NCI-H2107 treated with DMSO at 0.1 percent for 48 hours (cell line): ENCODE data around the gene CDK11B.
A peak's percentile ranks its signal among the peaks of the same experiment; 100 is the strongest.
"Not testable (repeated sequence)": the region's sequence is repeated elsewhere in the genome, so short reads cannot be mapped to it uniquely, and the experiment has no call there.

Experiments
- DNase-seq: peaks from one replicate; lab custom pipeline; 2025; ENCODE audit not compliant: unreplicated experiment; lab: John Stamatoyannopoulos, UW

CDK11B gene

GRCh38 chr1:1658583-1659549, at the start of gene CDK11B:
Gene CDK11B, minus strand, starts transcription at chr1:1659004. Its CDS starts 1,519 bp downstream, at chr1:1657485.
- peak; percentile 36 for DNase-seq

DNA sequence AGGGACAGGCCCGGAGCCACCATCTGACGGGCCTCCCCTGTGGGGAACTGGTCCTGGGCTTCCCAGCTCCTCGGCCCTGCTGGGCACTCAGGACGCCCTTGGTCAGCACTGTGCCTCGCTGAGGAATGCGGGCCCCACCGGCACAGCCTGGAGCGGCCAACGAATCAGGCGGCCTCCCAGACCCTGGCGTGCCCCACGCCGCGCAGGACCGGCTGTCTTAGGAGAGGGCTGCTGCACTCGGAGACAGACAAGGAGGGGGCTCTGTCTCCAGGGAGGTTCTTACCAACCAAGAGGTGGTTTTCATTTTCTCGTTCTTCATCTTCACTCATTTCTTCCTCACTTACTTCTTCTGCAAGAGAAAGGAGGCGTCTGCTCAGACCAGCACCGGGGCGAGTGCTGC, 49.1 kb upstream of the CDK11B start:
- DNase-seq = not testable (repeated sequence)

GRCh38 chr1:1707241-1707640, 48.4 kb upstream of the CDK11B start:
- DNase-seq = not testable (repeated sequence)

- not testable (repeated sequence) for DNase-seq
Observed at GRCh38 chr1:1705623-1706022, 46.8 kb upstream of the CDK11B start.

DNA sequence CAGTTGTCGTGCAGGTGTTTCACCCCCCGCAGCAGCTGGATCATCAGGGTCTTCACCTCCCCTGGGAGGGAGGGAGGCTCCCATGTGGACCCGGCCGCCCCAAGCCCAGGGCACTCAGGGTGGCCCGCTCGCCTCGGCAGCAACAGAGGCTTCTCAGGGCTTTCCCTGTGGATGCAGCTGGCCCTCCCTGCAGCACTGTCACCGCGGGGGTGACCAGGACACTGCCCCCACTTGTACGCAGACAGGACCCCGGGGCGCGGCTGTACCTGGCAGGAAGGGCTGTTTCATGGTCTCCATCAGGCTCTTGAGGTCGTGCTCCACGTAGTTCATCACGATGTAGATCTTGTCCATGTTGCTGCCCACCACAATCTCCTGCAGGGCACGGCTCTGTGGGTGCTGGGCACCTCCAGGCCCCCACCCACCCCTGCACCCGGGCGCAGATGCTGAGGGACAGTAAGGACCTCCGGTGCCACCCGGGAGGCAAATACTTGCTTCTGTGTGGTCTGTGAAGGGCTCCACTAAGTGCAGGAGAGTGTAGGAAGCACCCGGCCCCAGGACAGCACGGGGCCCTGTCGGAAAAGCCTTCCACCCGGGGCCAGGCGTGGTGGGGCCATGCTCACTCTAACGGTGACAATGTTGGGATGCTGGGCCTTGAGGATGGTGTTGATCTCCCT, 45.6 kb upstream of the CDK11B start:
- not testable (repeated sequence) for DNase-seq

- DNase-seq = no peak
Observed at GRCh38 chr1:1703796-1704195, 45.0 kb upstream of the CDK11B start.

- not testable (repeated sequence) for DNase-seq
Observed at GRCh38 chr1:1702506-1702905, 43.7 kb upstream of the CDK11B start.

GRCh38 chr1:1700557-1700956, 41.8 kb upstream of the CDK11B start:
- DNase-seq = not testable (repeated sequence)

GRCh38 chr1:1700067-1700466, 41.3 kb upstream of the CDK11B start:
- not testable (repeated sequence) for DNase-seq

DNA sequence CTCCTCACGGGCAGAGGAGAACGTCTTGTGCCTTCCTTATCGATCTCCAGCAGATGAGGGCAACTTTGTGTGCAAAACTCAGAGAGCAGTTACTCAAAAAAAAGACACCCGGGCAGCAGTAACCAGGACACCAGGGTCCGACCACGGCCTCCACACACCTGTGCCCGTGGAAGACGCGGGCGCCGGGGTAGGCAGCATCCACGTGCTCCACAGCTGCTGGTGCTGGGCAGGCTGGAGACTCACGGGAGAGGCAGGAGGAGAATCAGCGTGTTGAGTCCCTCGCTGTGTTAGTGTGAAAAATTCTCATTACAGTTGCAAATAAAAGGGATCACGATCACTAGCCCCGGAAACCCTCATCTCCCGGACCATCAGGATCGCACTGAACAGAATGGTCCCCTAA, 40.3 kb upstream of the CDK11B start:
- not testable (repeated sequence) for DNase-seq

DNA sequence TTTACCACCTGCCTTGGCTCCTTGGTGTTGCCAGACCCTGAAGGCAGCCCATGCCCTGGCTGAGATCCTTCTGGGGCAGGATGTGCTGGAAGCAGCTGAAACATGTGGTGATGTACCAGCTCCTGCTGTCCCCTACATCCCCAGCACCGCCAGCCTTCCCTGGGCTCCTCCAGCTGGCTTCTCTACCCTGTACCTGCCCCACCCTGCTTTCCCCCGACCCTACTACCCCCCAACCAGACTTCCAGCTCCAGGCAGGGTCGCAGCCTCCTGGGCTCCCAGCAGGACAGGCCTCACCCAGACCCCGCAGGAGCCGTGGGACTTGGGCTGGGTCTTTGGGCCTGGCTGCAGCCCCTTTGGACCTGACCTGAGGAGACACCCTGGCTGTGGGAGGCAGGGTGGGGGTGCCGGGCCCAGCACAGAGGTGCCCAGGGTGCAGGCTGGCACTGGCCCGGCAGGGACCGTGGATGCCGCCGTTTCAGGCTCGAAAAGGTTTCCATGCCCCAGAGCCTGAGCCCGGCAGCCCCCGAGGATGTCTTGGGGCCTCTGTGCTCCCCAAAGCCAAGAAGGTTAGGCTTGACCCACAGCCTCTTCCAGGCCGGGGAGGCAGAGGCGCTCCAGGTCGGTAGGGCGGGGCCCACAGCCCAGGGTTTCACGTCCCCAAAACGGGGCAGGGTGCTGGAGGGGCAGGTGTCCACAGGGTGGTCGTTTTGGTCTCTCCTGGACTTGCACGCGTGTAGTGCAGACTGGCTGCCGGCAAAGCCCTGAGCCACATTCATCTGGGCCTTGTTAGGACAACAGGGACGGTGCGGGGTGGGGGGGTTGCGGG, 38.8 kb upstream of the CDK11B start:
- DNase-seq = not testable (repeated sequence)

DNA sequence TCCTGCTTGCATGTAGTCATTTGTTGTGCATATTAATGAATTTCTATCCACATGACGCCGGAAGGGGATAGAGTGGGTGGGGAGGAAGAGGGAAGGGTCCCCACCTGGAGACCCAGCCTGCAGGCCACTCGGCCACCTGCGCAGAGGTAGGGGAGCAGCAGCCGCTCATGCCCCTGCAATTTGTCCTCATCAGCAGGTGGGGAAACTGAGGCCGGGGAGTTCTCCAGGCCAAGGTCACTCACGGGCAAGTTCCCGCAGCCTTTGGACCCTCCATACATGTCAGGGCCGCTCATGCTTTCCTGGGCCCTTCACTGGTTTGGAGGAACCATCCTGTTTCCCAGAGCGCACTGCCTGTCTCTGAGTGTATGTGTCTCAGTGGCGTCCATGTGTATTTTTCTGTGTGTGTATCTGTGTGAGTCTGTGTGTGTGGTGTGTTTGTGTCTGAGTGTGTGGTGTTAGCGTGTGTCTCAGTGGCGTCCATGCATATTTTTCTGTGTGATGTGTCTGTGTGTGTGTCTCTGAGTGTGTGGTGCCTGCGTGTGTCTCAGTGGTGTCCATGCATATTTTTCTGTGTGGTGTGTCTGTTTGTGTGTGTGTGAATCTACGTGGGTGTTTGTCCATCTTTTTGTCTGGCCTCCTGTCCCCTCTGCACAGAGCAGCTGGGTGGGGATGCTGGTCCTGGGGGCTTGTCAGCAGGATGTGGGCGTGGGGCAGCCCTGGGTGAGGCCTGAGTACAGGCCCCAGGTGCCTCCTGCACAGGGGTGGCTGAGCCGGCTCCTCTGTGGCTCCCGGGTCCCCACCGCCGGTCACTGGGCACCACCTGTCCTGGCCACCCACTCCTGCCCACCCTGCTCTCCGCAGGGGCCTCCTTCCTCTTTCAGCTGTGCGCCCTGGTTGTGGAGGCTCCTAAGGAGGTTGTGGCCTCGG, 37.9 kb upstream of the CDK11B start:
- not testable (repeated sequence) for DNase-seq

- DNase-seq = not testable (repeated sequence)
Observed at GRCh38 chr1:1692714-1693647, 34.2 kb upstream of the CDK11B start, which contains the start of gene SLC35E2B. Gene SLC35E2B, minus strand, starts transcription at chr1:1692795. Its CDS starts 16,096 bp downstream, at chr1:1676699.

DNA sequence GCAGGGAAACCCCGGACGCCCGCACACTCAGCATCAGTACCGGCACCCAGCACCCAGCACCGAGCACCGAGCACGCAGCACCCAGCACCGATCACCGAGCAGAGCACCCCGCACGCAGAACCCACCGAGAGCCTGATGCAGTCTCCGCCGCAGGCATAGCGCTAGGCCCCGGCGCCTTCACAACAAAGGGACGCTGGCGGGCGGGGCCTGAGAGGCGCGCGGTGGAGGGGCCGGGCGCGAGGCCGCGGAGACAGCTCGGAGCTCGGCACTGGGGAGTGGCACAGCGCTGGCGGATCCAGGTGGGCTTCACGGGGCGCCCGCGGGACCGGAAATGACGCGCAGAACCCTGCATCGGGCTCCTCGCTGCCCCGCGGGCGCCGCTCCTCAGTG, 33.5 kb upstream of the CDK11B start:
- not testable (repeated sequence) for DNase-seq

DNA sequence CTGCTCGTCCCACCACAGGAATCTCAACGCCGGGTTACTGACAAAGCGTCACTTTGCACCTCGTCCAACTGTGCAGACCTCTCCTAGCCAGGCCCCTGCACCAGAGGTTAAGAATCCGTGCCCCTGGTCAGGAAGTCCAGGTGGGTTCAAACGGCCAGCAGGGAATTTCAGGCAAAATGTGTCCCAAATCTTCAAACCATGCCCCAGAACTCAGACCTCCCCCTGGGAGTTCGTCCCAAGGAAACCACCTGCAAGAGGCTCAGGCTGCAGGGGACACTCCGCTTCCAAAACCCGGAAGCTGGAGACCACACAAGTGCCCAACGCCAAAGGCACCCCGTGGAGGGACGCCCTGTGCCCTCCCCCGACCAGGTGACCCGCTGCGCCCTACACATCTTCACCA, 32.6 kb upstream of the CDK11B start:
- DNase-seq = not testable (repeated sequence)

GRCh38 chr1:1689526-1689925, 30.7 kb upstream of the CDK11B start:
- DNase-seq = not testable (repeated sequence)

DNA sequence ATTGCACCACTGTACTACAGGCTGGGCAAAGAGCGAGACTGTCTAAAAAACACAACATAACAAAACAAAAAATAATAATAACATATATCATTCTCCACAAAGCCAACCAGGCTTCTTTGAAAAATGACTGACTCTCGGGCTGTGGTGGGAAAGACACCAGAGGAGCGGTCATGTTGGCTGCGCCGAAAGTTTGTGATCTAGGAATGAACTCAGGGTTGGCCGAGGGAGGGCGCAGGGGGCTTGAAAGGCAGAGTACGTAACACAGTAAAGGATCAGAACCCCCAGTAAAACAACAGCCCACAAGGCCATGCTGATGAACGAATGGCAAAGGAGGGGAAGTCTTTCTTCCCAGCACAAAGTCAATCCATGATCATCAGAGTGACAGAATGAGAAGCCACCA, 29.0 kb upstream of the CDK11B start:
- DNase-seq = no peak

DNA sequence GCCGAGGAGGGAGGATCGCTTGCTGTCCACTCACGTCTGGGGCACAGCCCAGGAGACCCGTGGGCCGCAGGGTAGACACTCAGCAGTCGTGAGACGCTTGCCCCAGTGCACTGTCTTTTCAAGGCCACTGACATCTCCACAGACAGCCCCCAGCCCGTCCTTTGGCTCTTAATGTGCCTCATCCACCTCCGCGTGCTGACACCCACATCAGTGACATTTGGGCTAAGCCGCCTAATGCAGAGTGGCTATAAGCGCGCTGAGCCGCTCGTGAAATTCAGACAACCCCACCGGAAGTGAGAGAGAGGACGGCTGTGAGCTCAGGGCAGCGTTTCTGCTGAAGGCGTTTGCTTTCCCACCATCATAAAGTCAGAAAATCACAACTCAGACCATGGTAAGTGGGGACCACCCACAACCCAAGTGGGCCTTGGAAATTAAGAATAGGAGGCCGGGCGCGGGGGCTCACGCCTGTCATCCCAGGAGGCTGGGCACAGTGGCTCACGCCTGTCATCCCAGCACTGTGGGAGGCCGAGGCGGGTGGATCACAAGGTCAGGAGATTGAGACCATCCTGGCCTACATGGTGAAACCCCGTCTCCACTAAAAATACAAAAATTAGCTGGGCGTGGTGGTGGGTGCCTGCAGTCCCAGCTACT, 25.4 kb upstream of the CDK11B start:
- no peak for DNase-seq
